WTC11 (cell line): Measurements from ENCODE around the gene VSIG10L2. TPM values are rescaled to one million over a fixed set of nuclear protein-coding genes. Genes with fewer than 3 reads are reported as not detected.

Experiments
- ATAC-seq: fragments of 200-7000 bp; cut with Tn5 transposase; 2 replicates; pipeline ENCODE4 v1.10.0; 2021; ENCODE audit warnings: mild to moderate bottlenecking, moderate library complexity
- CTCF ChIA-PET: fragments of 300-600 bp; sonication (Branson Sonifier 250); formaldehyde crosslinking; loops from one replicate; lab custom pipeline; 2021; ENCODE audit warnings: antibody characterized with exemption; lab: Charles Lee
- POLR2A ChIA-PET: fragments of 350-600 bp; sonication (Branson Sonifier 250); formaldehyde crosslinking; loops from one replicate; lab custom pipeline; 2021; ENCODE audit warnings: antibody characterized with exemption; lab: Charles Lee
- DNase-seq: peaks from one replicate; pipeline ENCODE4 v3.0.0; 2021; ENCODE audit warnings: low spot score
- H3K27ac Mint-ChIP-seq: 2 replicates; pipeline ENCODE4 v1.8.0; 2021; ENCODE audit warnings: mixed read lengths
- H3K27me3 Mint-ChIP-seq: 2 replicates; pipeline ENCODE4 v1.8.0; 2021; ENCODE audit warnings: low read depth, mild to moderate bottlenecking, moderate library complexity, mixed read lengths
- H3K36me3 Mint-ChIP-seq: 2 replicates; pipeline ENCODE4 v1.8.0; 2021; ENCODE audit warnings: mixed read lengths
- H3K4me1 Mint-ChIP-seq: 2 replicates; pipeline ENCODE4 v1.8.0; 2022; ENCODE audit warnings: mixed read lengths
- H3K4me3 Mint-ChIP-seq: 2 replicates; pipeline ENCODE4 v1.8.0; 2021; ENCODE audit warnings: mild to moderate bottlenecking, moderate library complexity, mixed read lengths
- H3K9me3 Mint-ChIP-seq: 2 replicates; pipeline ENCODE4 v1.8.0; 2021; ENCODE audit warnings: mixed read lengths
- AR ChIP-seq: fragments of 250-450 bp; sonication (Bioruptor Pico); IDR thresholded peaks from 2 replicates; pipeline ENCODE4 v1.9.0; 2021; ENCODE audit warnings: mild to moderate bottlenecking
- ARID4B ChIP-seq: sonication (generic); formaldehyde crosslinking; IDR thresholded peaks from 2 replicates; pipeline ENCODE4 v1.8.0; 2023; ENCODE audit warnings: missing genetic modification reagents, mild to moderate bottlenecking, borderline replicate concordance
- ERG ChIP-seq: fragments of 250-450 bp; sonication (Bioruptor Pico); IDR thresholded peaks from 2 replicates; pipeline ENCODE4 v1.8.0; 2021; ENCODE audit warnings: mild to moderate bottlenecking
- FOXP4 ChIP-seq: sonication (generic); formaldehyde crosslinking; IDR thresholded peaks from 2 replicates; pipeline ENCODE4 v1.8.0; 2022; ENCODE audit warnings: mild to moderate bottlenecking, missing genetic modification reagents
- IRF2 ChIP-seq: sonication (generic); formaldehyde crosslinking; IDR thresholded peaks from 2 replicates; pipeline ENCODE4 v1.8.0; 2022; ENCODE audit warnings: low read depth, missing genetic modification reagents, borderline replicate concordance
- MAX ChIP-seq: sonication (generic); formaldehyde crosslinking; IDR thresholded peaks from 2 replicates; pipeline ENCODE4 v1.8.0; 2022; ENCODE audit warnings: mild to moderate bottlenecking, missing genetic modification reagents
- MLX ChIP-seq: sonication (generic); formaldehyde crosslinking; IDR thresholded peaks from 2 replicates; pipeline ENCODE4 v1.8.1; 2023; ENCODE audit warnings: mild to moderate bottlenecking, missing genetic modification reagents, moderate library complexity
- MYBL2 ChIP-seq: sonication (generic); formaldehyde crosslinking; IDR thresholded peaks from 2 replicates; pipeline ENCODE4 v1.8.1; 2023; ENCODE audit warnings: mild to moderate bottlenecking, moderate library complexity, missing genetic modification reagents
- NR1H2 ChIP-seq: sonication (generic); formaldehyde crosslinking; IDR thresholded peaks from 2 replicates; pipeline ENCODE4 v1.9.0; 2021; ENCODE audit warnings: mild to moderate bottlenecking, moderate library complexity, missing genetic modification reagents
- PRRX2 ChIP-seq: fragments of 250-450 bp; sonication (Bioruptor Pico); IDR thresholded peaks from 2 replicates; pipeline ENCODE4 v1.8.0; 2021; ENCODE audit warnings: mild to moderate bottlenecking
- SMAD3 ChIP-seq: sonication (generic); formaldehyde crosslinking; IDR thresholded peaks from 2 replicates; pipeline ENCODE4 v1.8.0; 2022; ENCODE audit warnings: missing genetic modification reagents, mild to moderate bottlenecking, borderline replicate concordance
- SMAD4 ChIP-seq: sonication (generic); formaldehyde crosslinking; IDR thresholded peaks from 2 replicates; pipeline ENCODE4 v1.8.0; 2022; ENCODE audit warnings: mild to moderate bottlenecking, missing genetic modification reagents
- TEAD1 ChIP-seq: sonication (generic); formaldehyde crosslinking; IDR thresholded peaks from 2 replicates; pipeline ENCODE4 v1.8.0; 2022; ENCODE audit warnings: mild to moderate bottlenecking, missing genetic modification reagents
- TP53 ChIP-seq: sonication (generic); formaldehyde crosslinking; IDR thresholded peaks from 2 replicates; pipeline ENCODE4 v1.8.1; 2023; ENCODE audit warnings: mild to moderate bottlenecking, missing genetic modification reagents
- USF2 ChIP-seq: sonication (generic); formaldehyde crosslinking; IDR thresholded peaks from 2 replicates; pipeline ENCODE4 v1.8.1; 2023; ENCODE audit warnings: mild to moderate bottlenecking, missing genetic modification reagents, moderate library complexity
- ZMAT4 ChIP-seq: fragments of 250-450 bp; sonication (Bioruptor Pico); IDR thresholded peaks from 2 replicates; pipeline ENCODE4 v1.9.0; 2021; ENCODE audit warnings: mild to moderate bottlenecking
- ZNF138 ChIP-seq: sonication (generic); formaldehyde crosslinking; conservative IDR thresholded peaks from 2 replicates; pipeline ENCODE4 v1.8.1; 2022; ENCODE audit warnings: mild to moderate bottlenecking, moderate library complexity, missing genetic modification reagents
- ZNF512 ChIP-seq: sonication (generic); formaldehyde crosslinking; IDR thresholded peaks from 2 replicates; pipeline ENCODE4 v1.8.1; 2022; ENCODE audit warnings: missing genetic modification reagents, borderline replicate concordance
- total RNA-seq: library from RNA; stranded (reverse); gene quantifications from 3 replicates; pipeline ENCODE4 v1.2.3, GENCODE V29; 2021

Gene VSIG10L2
- total RNA-seq, 1 experiment from 2014 or later, result not detected

- Mint-ChIP-seq H3K9me3 (no peaks in the 10 kb centered on the region), H3K4me3 (no peak overlapping the region), H3K27me3 (no peaks in the 10 kb centered on the region; the same call in 1 of the 2 replicates), H3K4me1 (peaks cover 18% of the 10 kb centered on the region), H3K36me3 (no peaks in the 10 kb centered on the region), H3K27ac (peak overlapping the region; percentile 34; the same call in 1 of the 2 replicates)
- DNase-seq (no peak), ATAC-seq (no peak)
- CTCF ChIA-PET, result interaction anchor here (1.1 to 2.8 kb wide), 2 partner anchors 12 to 117 kb away, joined by 4 to 9 read pairs; no protein-coding TSS in a partner anchor
- TF ChIP-seq TP53 (CRISPR knock-in tag) (no peak), ZNF512 (no peak), USF2 (CRISPR knock-in tag) (no peak), IRF2 (no peak), AR (no peak), SMAD4 (no peak), ZMAT4 (CRISPR knock-in tag) (no peak), NR1H2 (no peak), ZNF138 (CRISPR knock-in tag) (no peak), MYBL2 (CRISPR knock-in tag) (no peak)
- POLR2A ChIA-PET, result interaction anchor here (1.2 kb wide), 1 partner anchor 249 kb away, joined by 3 read pairs; no protein-coding TSS in a partner anchor
These were observed 1.4 kb upstream of the VSIG10L2 start for GRCh38 chr11:125944350-125945010.

GRCh38 chr11:125945011-125945796, 640 bp upstream of the VSIG10L2 start:
- no peak overlapping the region for H3K4me3 Mint-ChIP-seq
- ChIA-PET CTCF (interaction anchor here (0.5 to 2.8 kb wide), 3 partner anchors 11 to 294 kb away, joined by 4 to 9 read pairs (median 4); no protein-coding TSS in a partner anchor), POLR2A (interaction anchor here (1.2 kb wide), 1 partner anchor 249 kb away, joined by 3 read pairs; no protein-coding TSS in a partner anchor)
- H3K36me3 Mint-ChIP-seq, result no peaks in the 10 kb centered on the region
- H3K27ac Mint-ChIP-seq, result no peak overlapping the region; the same call in 1 of the 2 replicates
- H3K27me3 Mint-ChIP-seq, result no peaks in the 10 kb centered on the region; the same call in 1 of the 2 replicates
- TF ChIP-seq FOXP4 (CRISPR knock-in tag) (no peak), ARID4B (CRISPR knock-in tag) (no peak), TEAD1 (CRISPR knock-in tag) (no peak), SMAD3 (CRISPR knock-in tag) (no peak), MAX (CRISPR knock-in tag) (no peak), MLX (CRISPR knock-in tag) (no peak), PRRX2 (CRISPR knock-in tag) (no peak), ERG (no peak)
- H3K9me3 Mint-ChIP-seq, result no peaks in the 10 kb centered on the region
- ATAC-seq, result no peak
- DNase-seq, result no peak
- peaks cover 18% of the 10 kb centered on the region for H3K4me1 Mint-ChIP-seq
